ENCODE data around the gene STK32B.

- TF ChIP-seq REST (IDR thresholded peaks at IDR 0.05) (no peak), POLR2A (IDR thresholded peaks at IDR 0.05; ENCODE audit: low read length) (no peak), HOXA7 (CRISPR knock-in tag; IDR thresholded peaks at IDR 0.05) (no peak), EP300 (IDR thresholded peaks at IDR 0.05) (no peak), MAX (IDR thresholded peaks at IDR 0.05) (no peak), CTCF (IDR thresholded peaks at IDR 0.05) (no peak)
These were observed 322.0 kb downstream of the STK32B start for GRCh38 chr4:5373327-5373726.

Measured in A549 (cell line).